HL-60 (cell line): ENCODE results near the gene NAV2.

ENCODE experiments used
- DNase-seq, 2 experiments: peaks; one replicate each; pipeline ENCODE4 v3.0.0-alpha.2; 2010 to 2020; ENCODE audit warnings: low read depth in 1 of 2, low spot score in 1 of 2
- H3K27ac ChIP-seq: fragments of 250-450 bp; sonication (Bioruptor Pico); replicated peaks from 2 replicates; pipeline ENCODE4 v1.5.1; 2020; ENCODE audit warnings: mild to moderate bottlenecking, moderate library complexity
- H3K27me3 ChIP-seq: fragments of 250-450 bp; sonication (Bioruptor Pico); 2 replicates; pipeline ENCODE4 v1.5.1; 2021; ENCODE audit warnings: mild to moderate bottlenecking, moderate library complexity; ENCODE audit not compliant: insufficient read depth, poor library complexity, severe bottlenecking
- H3K4me3 ChIP-seq: replicated peaks from 2 replicates; pipeline ENCODE4 v1.5.1; 2011; ENCODE audit warnings: mild to moderate bottlenecking, control low read depth, low read length; ENCODE audit not compliant: insufficient read depth
- CTCF ChIP-seq: IDR thresholded peaks from one replicate; pipeline ENCODE4 v1.5.1; 2011; ENCODE audit warnings: low read length, control low read depth, inconsistent platforms; ENCODE audit not compliant: insufficient read depth
- GABPA ChIP-seq: IDR thresholded peaks from 2 replicates; pipeline ENCODE4 v1.6.1; 2012; ENCODE audit warnings: low read depth
- POLR2AphosphoS5 ChIP-seq: IDR thresholded peaks from 2 replicates; pipeline ENCODE4 v1.6.1; 2012; ENCODE audit warnings: low read depth
- REST ChIP-seq: IDR thresholded peaks from 2 replicates; pipeline ENCODE4 v1.6.1; 2012; ENCODE audit warnings: low read depth; ENCODE audit not compliant: insufficient replicate concordance
- SPI1 ChIP-seq: IDR thresholded peaks from 2 replicates; pipeline ENCODE4 v1.6.1; 2012; ENCODE audit warnings: low read depth, mild to moderate bottlenecking, borderline replicate concordance

Gene NAV2

GRCh38 chr11:20070459-20070858 is 357.8 kb downstream of the NAV2 start:
- Histone ChIP-seq H3K27ac (no peak overlapping the region), H3K4me3 (no peak overlapping the region), H3K27me3 (no peaks in the 10 kb centered on the region)
- TF ChIP-seq CTCF (no peak), SPI1 (no peak), GABPA (no peak), REST (no peak), POLR2AphosphoS5 (no peak)
- DNase-seq = no peak

GRCh38 chr11:20075627-20076026 is 363.0 kb downstream of the NAV2 start:
- no peak for DNase-seq
- Histone ChIP-seq H3K27me3 (no peaks in the 10 kb centered on the region), H3K27ac (no peak overlapping the region), H3K4me3 (no peak overlapping the region)
- no peak for TF ChIP-seq CTCF

GRCh38 chr11:20078846-20079245 is 366.2 kb downstream of the NAV2 start:
- DNase-seq = no peak
- TF ChIP-seq SPI1 = no peak
- no peak overlapping the region for H3K27ac ChIP-seq
- H3K27me3 ChIP-seq = no peaks in the 10 kb centered on the region
- no peak overlapping the region for H3K4me3 ChIP-seq

- H3K27ac ChIP-seq = no peak overlapping the region
- DNase-seq = no peak
- TF ChIP-seq POLR2AphosphoS5 = no peak
- no peak for TF ChIP-seq CTCF
- no peak for TF ChIP-seq SPI1
- TF ChIP-seq REST = no peak
- TF ChIP-seq GABPA = no peak
- H3K4me3 ChIP-seq = no peak overlapping the region
- no peaks in the 10 kb centered on the region for H3K27me3 ChIP-seq
These were observed 367.5 kb downstream of the NAV2 start for GRCh38 chr11:20080032-20080685.
